ENCODE results near the gene CLCN2.

The CLCN2 gene

DNA sequence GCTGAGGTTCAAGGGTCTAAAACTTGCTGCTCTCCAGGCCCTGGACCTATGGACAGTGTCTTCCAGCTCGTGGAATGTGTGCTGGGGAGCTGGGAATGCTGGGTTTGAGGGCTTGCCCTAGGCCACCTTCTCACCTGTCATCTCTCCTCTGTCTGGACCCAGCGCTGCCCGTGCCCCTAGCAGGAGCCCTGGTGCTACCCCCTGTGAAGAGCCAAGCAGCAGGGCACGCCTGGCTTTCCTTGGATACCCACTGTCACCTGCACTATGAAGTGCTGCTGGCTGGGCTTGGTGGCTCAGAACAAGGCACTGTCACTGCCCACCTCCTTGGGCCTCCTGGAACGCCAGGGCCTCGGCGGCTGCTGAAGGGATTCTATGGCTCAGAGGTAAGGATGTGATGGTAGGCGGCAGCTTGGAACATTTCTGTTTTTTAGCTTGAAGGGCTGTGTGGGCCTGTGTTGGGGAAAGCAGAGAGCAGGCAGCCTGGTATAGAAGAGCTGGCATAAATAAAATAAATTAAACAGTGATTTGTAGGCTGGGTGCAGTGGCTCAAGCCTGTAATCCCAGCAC is 23.5 kb upstream of the CLCN2 start:
- no peak overlapping the region for H3K27ac ChIP-seq

DNA sequence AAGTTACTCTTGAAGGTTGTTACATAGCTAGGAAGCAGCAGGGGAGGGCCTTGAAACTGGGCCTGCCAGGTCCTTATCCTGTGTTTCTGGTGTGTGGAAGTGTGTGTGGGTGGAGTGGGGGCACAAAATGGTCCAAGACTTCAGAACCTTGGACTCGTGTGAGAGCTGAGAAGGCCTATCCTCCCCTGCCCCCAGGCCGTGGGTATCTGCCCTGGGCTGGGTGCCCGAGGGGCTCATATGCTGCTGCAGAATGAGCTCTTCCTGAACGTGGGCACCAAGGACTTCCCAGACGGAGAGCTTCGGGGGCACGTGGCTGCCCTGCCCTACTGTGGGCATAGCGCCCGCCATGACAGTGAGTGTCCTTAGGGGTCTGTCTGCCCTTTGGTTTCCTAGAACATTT is 22.9 kb upstream of the CLCN2 start:
- TF ChIP-seq, protein P1, sequence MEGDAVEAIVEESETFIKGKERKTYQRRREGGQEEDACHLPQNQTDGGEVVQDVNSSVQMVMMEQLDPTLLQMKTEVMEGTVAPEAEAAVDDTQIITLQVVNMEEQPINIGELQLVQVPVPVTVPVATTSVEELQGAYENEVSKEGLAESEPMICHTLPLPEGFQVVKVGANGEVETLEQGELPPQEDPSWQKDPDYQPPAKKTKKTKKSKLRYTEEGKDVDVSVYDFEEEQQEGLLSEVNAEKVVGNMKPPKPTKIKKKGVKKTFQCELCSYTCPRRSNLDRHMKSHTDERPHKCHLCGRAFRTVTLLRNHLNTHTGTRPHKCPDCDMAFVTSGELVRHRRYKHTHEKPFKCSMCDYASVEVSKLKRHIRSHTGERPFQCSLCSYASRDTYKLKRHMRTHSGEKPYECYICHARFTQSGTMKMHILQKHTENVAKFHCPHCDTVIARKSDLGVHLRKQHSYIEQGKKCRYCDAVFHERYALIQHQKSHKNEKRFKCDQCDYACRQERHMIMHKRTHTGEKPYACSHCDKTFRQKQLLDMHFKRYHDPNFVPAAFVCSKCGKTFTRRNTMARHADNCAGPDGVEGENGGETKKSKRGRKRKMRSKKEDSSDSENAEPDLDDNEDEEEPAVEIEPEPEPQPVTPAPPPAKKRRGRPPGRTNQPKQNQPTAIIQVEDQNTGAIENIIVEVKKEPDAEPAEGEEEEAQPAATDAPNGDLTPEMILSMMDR (conservative IDR thresholded peaks at IDR 0.05), result no peak
- no peak for TF ChIP-seq ZFX (IDR thresholded peaks at IDR 0.05)
- H3K27ac ChIP-seq, result no peak overlapping the region

More for the DNA sequence above, 23.5 kb upstream of the CLCN2 start:
- TF ChIP-seq ZFX (IDR thresholded peaks at IDR 0.05), result no peak
- TF ChIP-seq, protein P1 (conservative IDR thresholded peaks at IDR 0.05), result no peak

DNA sequence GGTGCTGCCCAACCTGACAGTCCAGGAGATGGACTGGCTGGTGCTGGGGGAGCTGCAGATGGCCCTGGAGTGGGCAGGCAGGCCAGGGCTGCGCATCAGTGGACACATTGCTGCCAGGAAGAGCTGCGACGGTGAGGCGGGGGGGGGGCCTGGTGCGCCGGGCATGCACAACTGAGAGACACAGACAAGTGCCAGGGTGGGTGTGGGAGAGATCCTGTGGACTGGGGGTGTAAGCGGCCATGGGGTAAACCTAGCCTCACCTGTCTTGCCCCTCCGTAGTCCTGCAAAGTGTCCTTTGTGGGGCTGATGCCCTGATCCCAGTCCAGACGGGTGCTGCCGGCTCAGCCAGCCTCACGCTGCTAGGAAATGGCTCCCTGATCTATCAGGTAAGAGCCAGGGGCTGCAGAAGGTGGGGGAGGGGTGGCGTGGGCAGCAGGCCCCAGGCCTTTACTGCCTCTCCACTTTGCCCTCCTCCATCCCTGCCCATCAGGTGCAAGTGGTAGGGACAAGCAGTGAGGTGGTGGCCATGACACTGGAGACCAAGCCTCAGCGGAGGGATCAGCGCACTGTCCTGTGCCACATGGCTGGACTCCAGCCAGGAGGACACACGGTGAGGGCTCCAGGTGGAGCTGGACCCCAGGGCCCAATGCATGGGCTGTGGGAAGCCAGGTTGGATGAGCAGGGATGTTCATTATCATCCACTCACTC is 21.8 kb upstream of the CLCN2 start:
- TF ChIP-seq, protein P1 (conservative IDR thresholded peaks at IDR 0.05), result no peak
- TF ChIP-seq ZFX (IDR thresholded peaks at IDR 0.05), result no peak
- no peak overlapping the region for H3K27ac ChIP-seq

DNA sequence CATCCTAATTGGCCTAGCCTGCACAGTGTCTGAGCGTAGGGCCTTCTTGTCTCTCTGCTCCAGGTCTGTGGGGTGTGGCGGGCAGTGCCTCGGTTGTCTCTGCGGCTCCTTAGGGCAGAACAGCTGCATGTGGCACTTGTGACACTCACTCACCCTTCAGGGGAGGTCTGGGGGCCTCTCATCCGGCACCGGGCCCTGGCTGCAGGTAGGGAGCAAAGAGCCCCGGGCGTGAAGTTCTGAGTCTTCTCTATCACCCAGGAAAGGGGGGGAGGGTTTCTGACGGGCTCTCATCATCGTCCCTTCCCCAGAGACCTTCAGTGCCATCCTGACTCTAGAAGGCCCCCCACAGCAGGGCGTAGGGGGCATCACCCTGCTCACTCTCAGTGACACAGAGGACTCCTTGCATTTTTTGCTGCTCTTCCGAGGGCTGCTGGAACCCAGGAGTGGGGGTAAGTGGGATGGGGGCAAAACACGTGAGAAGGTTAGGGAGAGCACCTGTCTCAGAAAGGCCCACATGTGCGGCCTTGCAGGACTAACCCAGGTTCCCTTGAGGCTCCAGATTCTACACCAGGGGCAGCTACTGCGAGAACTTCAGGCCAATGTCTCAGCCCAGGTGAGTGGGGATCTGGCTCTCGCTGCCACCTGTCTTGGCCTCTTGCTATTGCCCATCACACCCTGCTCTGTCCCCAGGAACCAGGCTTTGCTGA is 21.1 kb upstream of the CLCN2 start:
- TF ChIP-seq ZFX (IDR thresholded peaks at IDR 0.05), result no peak
- TF ChIP-seq, protein P1 (conservative IDR thresholded peaks at IDR 0.05), result no peak
- H3K27ac ChIP-seq, result no peak overlapping the region

DNA sequence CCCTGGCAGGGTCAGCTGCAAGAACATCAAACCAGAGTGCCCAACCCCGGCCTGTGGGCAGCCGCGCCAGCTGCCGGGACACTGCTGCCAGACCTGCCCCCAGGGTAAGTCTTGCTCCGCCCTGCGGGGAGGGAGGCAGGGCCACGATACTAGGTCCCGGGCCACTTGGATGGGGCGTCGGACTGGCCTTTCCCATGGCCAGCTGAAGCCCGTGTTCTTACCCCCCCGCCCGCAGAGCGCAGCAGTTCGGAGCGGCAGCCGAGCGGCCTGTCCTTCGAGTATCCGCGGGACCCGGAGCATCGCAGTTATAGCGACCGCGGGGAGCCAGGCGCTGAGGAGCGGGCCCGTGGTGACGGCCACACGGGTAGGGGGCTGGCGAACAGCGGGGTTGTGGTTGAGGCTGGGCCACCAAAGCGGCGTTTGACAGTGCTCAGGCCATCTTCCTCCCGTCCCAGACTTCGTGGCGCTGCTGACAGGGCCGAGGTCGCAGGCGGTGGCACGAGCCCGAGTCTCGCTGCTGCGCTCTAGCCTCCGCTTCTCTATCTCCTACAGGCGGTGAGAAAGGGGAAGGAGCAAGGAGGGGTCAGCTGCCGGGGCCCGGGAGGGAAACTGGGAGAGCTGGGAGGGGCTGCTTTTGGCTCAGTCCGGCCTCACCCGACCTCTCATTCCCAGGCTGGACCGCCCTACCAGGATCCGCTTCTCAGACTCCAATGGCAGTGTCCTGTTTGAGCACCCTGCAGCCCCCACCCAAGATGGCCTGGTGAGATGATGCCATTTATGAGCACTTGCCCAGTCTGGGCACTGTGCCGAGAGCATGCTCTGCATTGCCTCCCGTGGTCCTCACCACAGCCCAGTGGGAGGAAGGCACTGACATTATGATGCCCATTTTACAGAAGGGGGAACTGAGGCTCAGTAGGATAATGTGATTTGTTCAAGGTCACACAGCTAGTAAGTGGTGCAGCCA is 20.1 kb upstream of the CLCN2 start:
- no peak overlapping the region for H3K27ac ChIP-seq
- TF ChIP-seq, protein P1 (conservative IDR thresholded peaks at IDR 0.05), result no peak
- no peak for TF ChIP-seq ZFX (IDR thresholded peaks at IDR 0.05)

DNA sequence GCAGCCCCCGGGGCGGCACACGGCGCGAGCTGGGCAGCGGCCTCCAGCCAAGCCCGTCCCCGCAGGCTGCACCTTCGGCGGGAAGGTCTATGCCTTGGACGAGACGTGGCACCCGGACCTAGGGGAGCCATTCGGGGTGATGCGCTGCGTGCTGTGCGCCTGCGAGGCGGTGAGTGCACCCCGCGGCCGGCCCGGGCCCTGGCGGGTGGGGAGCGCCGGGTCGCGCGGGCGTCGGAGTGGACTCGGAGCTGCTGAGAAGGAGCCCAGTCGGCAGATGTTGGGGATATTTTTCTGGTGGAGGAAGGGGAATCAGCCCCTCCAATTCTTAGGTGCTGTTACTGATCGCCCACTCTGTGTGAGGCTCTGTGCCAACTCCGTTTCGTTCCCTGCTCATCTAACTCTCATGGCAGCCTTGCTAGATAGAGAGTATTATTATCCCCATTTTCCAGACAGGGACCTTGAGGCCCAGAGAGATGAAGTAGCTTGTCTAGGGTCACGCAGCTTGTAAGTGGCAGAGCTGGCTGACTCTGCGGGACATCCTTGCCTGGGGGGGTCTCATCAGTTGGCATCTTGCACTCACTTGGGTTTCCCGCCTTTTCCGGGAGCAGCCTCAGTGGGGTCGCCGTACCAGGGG is 19.3 kb upstream of the CLCN2 start:
- TF ChIP-seq, protein P1 (conservative IDR thresholded peaks at IDR 0.05), result no peak
- TF ChIP-seq ZFX (IDR thresholded peaks at IDR 0.05), result no peak
- no peak overlapping the region for H3K27ac ChIP-seq
